Stomach smooth muscle (tissue), 2 donors: ENCODE measurements around the gene PSMC5.
"Not testable (repeated sequence)": the region's sequence is repeated elsewhere in the genome, so short reads cannot be mapped to it uniquely, and the experiment has no call there.

Experiments used
- H3K27ac ChIP-seq: one replicate; pipeline ENCODE4 v1.7.0; 2013; ENCODE audit warnings: mild to moderate bottlenecking, low read length, inconsistent platforms
- H3K27me3 ChIP-seq, 2 donors: one replicate each; pipeline ENCODE4 v1.7.0; 2013; ENCODE audit warnings: low read length in 2 of 2; ENCODE audit not compliant: insufficient read depth in 2 of 2, control insufficient read depth in 1 of 2
- H3K36me3 ChIP-seq, 2 donors: one replicate each; pipeline ENCODE4 v1.7.0; 2013; ENCODE audit warnings: low read length in 2 of 2; ENCODE audit not compliant: control insufficient read depth in 2 of 2, insufficient read depth in 2 of 2
- H3K4me1 ChIP-seq: one replicate; pipeline ENCODE4 v1.7.0; 2013; ENCODE audit warnings: low read length; ENCODE audit not compliant: control insufficient read depth, insufficient read depth
- H3K4me3 ChIP-seq, 2 donors: one replicate each; pipeline ENCODE4 v1.7.0; 2013; ENCODE audit warnings: low read length in 2 of 2
- H3K9ac ChIP-seq, 2 donors: one replicate each; pipeline ENCODE4 v1.7.0; 2013; ENCODE audit warnings: low read length in 2 of 2, mild to moderate bottlenecking in 1 of 2
- H3K9me3 ChIP-seq, 2 donors: one replicate each; pipeline ENCODE4 v1.7.0; 2013; ENCODE audit warnings: low read length in 2 of 2; ENCODE audit not compliant: control insufficient read depth in 2 of 2
- donor health status: healthy.
- donor health status: Pancreatic carcinoma.

The PSMC5 gene

GRCh38 chr17:63838631-63839171 lies 11.5 kb downstream of the PSMC5 start:
- peaks cover 60% of the 10 kb centered on the region for H3K4me1 ChIP-seq
- H3K9me3 ChIP-seq: no peaks in the 10 kb centered on the region
- peak overlapping the region; percentile 95 for H3K27ac ChIP-seq
- peak overlapping the region; percentile 4 to 67 for H3K4me3 ChIP-seq
- peak overlapping the region; percentile 70 to 83 for H3K9ac ChIP-seq
- H3K36me3 ChIP-seq: peaks cover 18 to 33% of the 10 kb centered on the region in 2 donors
- no peaks in the 10 kb centered on the region for H3K27me3 ChIP-seq

GRCh38 chr17:63840591-63841349 lies 13.5 kb downstream of the PSMC5 start:
- Histone ChIP-seq H3K27ac (peak overlapping the region; percentile 90), H3K36me3 (peaks cover 6 to 15% of the 10 kb centered on the region in 2 donors), H3K27me3 (no peaks in the 10 kb centered on the region), H3K9ac (peak overlapping the region; percentile 90 to 91), H3K9me3 (no peaks in the 10 kb centered on the region), H3K4me3 (peak overlapping the region; percentile 88 to 94), H3K4me1 (peaks cover 57% of the 10 kb centered on the region)

- Histone ChIP-seq H3K27ac (peak overlapping the region; percentile 90), H3K36me3 (peaks cover 5 to 7% of the 10 kb centered on the region in 2 donors), H3K4me3 (peak overlapping the region; percentile 88 to 94), H3K4me1 (peaks cover 57% of the 10 kb centered on the region), H3K27me3 (no peaks in the 10 kb centered on the region), H3K9me3 (no peaks in the 10 kb centered on the region), H3K9ac (peak overlapping the region; percentile 90 to 91)
Observed at GRCh38 chr17:63841350-63842172, 14.3 kb downstream of the PSMC5 start.

GRCh38 chr17:63842173-63842539 lies 14.9 kb downstream of the PSMC5 start:
- H3K4me1 ChIP-seq: peaks cover 52% of the 10 kb centered on the region

GRCh38 chr17:63842540-63843386 lies 15.5 kb downstream of the PSMC5 start, which contains the start of gene SMARCD2:
SMARCD2 (minus strand) TSS chr17:63842685; CDS start chr17:63842674, 11 bp downstream.
- Histone ChIP-seq H3K36me3 (no peaks in the 10 kb centered on the region), H3K27me3 (no peaks in the 10 kb centered on the region), H3K4me3 (peak within 1 kb of the TSS; percentile 88 to 94), H3K9me3 (no peaks in the 10 kb centered on the region), H3K9ac (peak within 1 kb of the TSS; percentile 90 to 91), H3K27ac (peak within 1 kb of the TSS; percentile 90), H3K4me1 (peaks cover 46% of the 10 kb centered on the region)

More at GRCh38 chr17:63842173-63842539, 14.9 kb downstream of the PSMC5 start:
- H3K27me3 ChIP-seq: no peaks in the 10 kb centered on the region
- peak overlapping the region; percentile 90 for H3K27ac ChIP-seq
- H3K4me3 ChIP-seq: peak overlapping the region; percentile 88 to 94
- peak overlapping the region; percentile 90 to 91 for H3K9ac ChIP-seq
- H3K9me3 ChIP-seq: no peaks in the 10 kb centered on the region
- H3K36me3 ChIP-seq: peaks cover 0 to 2% of the 10 kb centered on the region in 2 donors

- Histone ChIP-seq H3K27ac (peak overlapping the region; percentile 90), H3K9ac (peak overlapping the region; percentile 69 to 80), H3K4me3 (peak overlapping the region; percentile 83 to 94), H3K4me1 (peaks cover 42% of the 10 kb centered on the region)
- not testable (repeated sequence) for H3K27me3 ChIP-seq, H3K36me3 ChIP-seq, H3K9me3 ChIP-seq
Observed at GRCh38 chr17:63843387-63843888, 16.2 kb downstream of the PSMC5 start.

- Histone ChIP-seq H3K9me3 (no peaks in the 10 kb centered on the region), H3K4me1 (peaks cover 40% of the 10 kb centered on the region), H3K9ac (peak overlapping the region in 1 of 2 donors; percentile 69), H3K4me3 (peak overlapping the region in 1 of 2 donors; percentile 83), H3K36me3 (no peaks in the 10 kb centered on the region), H3K27ac (peak overlapping the region; percentile 90), H3K27me3 (no peaks in the 10 kb centered on the region)
Observed at GRCh38 chr17:63843910-63844677, 16.9 kb downstream of the PSMC5 start.

GRCh38 chr17:63845509-63845908 lies 18.3 kb downstream of the PSMC5 start:
- no peaks in the 10 kb centered on the region for H3K9me3 ChIP-seq
- H3K4me1 ChIP-seq: peaks cover 33% of the 10 kb centered on the region
- no peak overlapping the region for H3K9ac ChIP-seq
- no peak overlapping the region for H3K4me3 ChIP-seq
- H3K36me3 ChIP-seq: no peaks in the 10 kb centered on the region
- H3K27ac ChIP-seq: no peak overlapping the region
- H3K27me3 ChIP-seq: no peaks in the 10 kb centered on the region

- Histone ChIP-seq H3K4me1 (peaks cover 17% of the 10 kb centered on the region), H3K27ac (no peak overlapping the region), H3K9ac (no peak overlapping the region), H3K36me3 (no peaks in the 10 kb centered on the region), H3K27me3 (no peaks in the 10 kb centered on the region), H3K9me3 (no peaks in the 10 kb centered on the region), H3K4me3 (no peak overlapping the region)
Observed at GRCh38 chr17:63847525-63848249, 20.5 kb downstream of the PSMC5 start.
